Measurements from ENCODE around the gene ITGA1. TPM values are rescaled to one million over a fixed set of nuclear protein-coding genes. Genes with fewer than 3 reads are reported as not detected.

ITGA1 gene
- total and polyA plus RNA-seq, 2 of the 13 experiments (the other 11 are each of a cell fraction or from before 2014, with no cell fraction given) = 23.1 to 28.6 TPM

- TF ChIP-seq, protein P1, sequence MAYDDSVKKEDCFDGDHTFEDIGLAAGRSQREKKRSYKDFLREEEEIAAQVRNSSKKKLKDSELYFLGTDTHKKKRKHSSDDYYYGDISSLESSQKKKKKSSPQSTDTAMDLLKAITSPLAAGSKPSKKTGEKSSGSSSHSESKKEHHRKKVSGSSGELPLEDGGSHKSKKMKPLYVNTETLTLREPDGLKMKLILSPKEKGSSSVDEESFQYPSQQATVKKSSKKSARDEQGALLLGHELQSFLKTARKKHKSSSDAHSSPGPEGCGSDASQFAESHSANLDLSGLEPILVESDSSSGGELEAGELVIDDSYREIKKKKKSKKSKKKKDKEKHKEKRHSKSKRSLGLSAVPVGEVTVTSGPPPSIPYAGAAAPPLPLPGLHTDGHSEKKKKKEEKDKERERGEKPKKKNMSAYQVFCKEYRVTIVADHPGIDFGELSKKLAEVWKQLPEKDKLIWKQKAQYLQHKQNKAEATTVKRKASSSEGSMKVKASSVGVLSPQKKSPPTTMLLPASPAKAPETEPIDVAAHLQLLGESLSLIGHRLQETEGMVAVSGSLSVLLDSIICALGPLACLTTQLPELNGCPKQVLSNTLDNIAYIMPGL (CRISPR knock-in tag; IDR thresholded peaks at IDR 0.05; ENCODE audit: borderline replicate concordance in 1 of 2, low read depth in 1 of 2) = no peak
- TF ChIP-seq SOX13 (IDR thresholded peaks at IDR 0.05) = no peak
- TF ChIP-seq SOX13 (CRISPR knock-in tag; conservative IDR thresholded peaks at IDR 0.05 in 1 of 2, IDR thresholded peaks at IDR 0.05 in 1 of 2) = no peak
- TF ChIP-seq, protein P2, sequence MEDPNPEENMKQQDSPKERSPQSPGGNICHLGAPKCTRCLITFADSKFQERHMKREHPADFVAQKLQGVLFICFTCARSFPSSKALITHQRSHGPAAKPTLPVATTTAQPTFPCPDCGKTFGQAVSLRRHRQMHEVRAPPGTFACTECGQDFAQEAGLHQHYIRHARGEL (CRISPR knock-in tag; IDR thresholded peaks at IDR 0.05) = no peak
- TF ChIP-seq GATAD2A (CRISPR knock-in tag; IDR thresholded peaks at IDR 0.05) = no peak
These were observed 20.7 kb downstream of the ITGA1 start (continued) for GRCh38 chr5:52808316-52808901.

DNA sequence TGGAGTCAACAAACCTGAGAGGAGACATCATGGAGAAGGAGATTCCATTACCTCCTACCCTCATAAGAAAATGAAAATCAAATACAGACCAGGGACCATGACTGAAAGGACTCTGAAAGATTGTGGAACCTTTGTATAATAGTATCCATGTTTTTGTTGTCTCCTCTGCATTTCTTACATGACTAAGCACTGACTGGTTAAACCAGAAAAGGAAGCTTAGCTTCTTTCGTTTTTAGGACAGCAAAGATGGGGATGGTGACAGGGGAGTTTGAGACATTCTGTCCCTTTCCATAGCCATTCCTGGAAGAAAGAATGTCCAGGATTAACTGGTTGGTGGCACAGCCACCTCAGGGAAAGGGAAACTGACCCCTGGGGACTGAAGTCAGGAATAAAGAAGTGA, 22.2 kb downstream of the ITGA1 start:
- ChIA-PET POLR2A (no interaction called here), CTCF (ENCODE audit: low intra/inter-chr PET ratio, low total read pairs) (no interaction called here)
- peaks cover 25% of the 10 kb centered on the region for H3K79me2 ChIP-seq (ENCODE audit: insufficient read depth, low read length)
- BruUV-seq (replicated peaks) = no TSS peak
- H3K9me3 ChIP-seq (ENCODE audit: low read length) = no peaks in the 10 kb centered on the region
- H3K4me1 ChIP-seq (ENCODE audit: insufficient read depth, low read length) = peaks cover 43% of the 10 kb centered on the region
- FAIRE-seq (no peak), ATAC-seq (peak; percentile 38; the same call in 2 of the 3 replicates), DNase-seq (ENCODE audit: low spot score) (no peak)
- in situ Hi-C loops (cut with HindIII; ENCODE audit: extremely low pct_ligation_motif_present, low pct_unique_long_range_greater_than_20kb) = no loop called here
- no peak overlapping the region for H3K27ac ChIP-seq (ENCODE audit: extremely low read length, insufficient read depth, low read length)
- H3K4me2 ChIP-seq (ENCODE audit: low read depth, low read length) = no peak overlapping the region
- H3K36me3 ChIP-seq (replicated peaks in 1 of 2; ENCODE audit: control insufficient read depth in 1 of 2, insufficient read depth in 2 of 2, low read length in 2 of 2) = peaks cover 0 to 10% of the 10 kb centered on the region in 2 experiments; a peak in 1 of 5 replicates
- H3K4me3 ChIP-seq (replicated peaks in 1 of 3; ENCODE audit: insufficient read depth in 1 of 3, low read depth in 2 of 3, low read length in 3 of 3) = no peak overlapping the region
- no peak overlapping the region for H3K9ac ChIP-seq (ENCODE audit: insufficient read depth, low read depth, low read length)
- no peaks in the 10 kb centered on the region for H3K27me3 ChIP-seq (ENCODE audit: control insufficient read depth in 1 of 2, insufficient read depth in 2 of 2, low read length in 2 of 2)
- H4K20me1 ChIP-seq (ENCODE audit: insufficient read depth, low read length) = no peaks in the 10 kb centered on the region
- H2AFZ ChIP-seq (ENCODE audit: low read length) = no peak overlapping the region
- intact Hi-C loops (cut with micrococcal nuclease; ENCODE audit: unreplicated experiment) = no loop called here
- WGBS (ENCODE audit: low lambda C conversion rate) = 84% methylated on average over 1 of the region's 1 CpG
- TF ChIP-seq, protein P3, sequence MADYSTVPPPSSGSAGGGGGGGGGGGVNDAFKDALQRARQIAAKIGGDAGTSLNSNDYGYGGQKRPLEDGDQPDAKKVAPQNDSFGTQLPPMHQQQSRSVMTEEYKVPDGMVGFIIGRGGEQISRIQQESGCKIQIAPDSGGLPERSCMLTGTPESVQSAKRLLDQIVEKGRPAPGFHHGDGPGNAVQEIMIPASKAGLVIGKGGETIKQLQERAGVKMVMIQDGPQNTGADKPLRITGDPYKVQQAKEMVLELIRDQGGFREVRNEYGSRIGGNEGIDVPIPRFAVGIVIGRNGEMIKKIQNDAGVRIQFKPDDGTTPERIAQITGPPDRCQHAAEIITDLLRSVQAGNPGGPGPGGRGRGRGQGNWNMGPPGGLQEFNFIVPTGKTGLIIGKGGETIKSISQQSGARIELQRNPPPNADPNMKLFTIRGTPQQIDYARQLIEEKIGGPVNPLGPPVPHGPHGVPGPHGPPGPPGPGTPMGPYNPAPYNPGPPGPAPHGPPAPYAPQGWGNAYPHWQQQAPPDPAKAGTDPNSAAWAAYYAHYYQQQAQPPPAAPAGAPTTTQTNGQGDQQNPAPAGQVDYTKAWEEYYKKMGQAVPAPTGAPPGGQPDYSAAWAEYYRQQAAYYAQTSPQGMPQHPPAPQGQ (CRISPR knock-in tag; IDR thresholded peaks at IDR 0.05; ENCODE audit: borderline replicate concordance) = no peak
- TF ChIP-seq PRDM15 (CRISPR knock-in tag; IDR thresholded peaks at IDR 0.05) = 0 out of 2 replicates have a peak, but pooled peaks have one; percentile 27
- no peak for TF ChIP-seq ZNF225 (CRISPR knock-in tag; IDR thresholded peaks at IDR 0.05)

Data from HepG2 (cell line).